Fibroblast of skin of scalp (primary cell): ENCODE measurements around the gene NCLN.
"Not testable (repeated sequence)": the region's sequence is repeated elsewhere in the genome, so short reads cannot be mapped to it uniquely, and the experiment has no call there.

ENCODE experiments used
- DNase-seq: peaks from one replicate; pipeline ENCODE4 v3.0.0-alpha.2; 2013

The NCLN gene

GRCh38 chr19:3198901-3199700 lies 13.4 kb downstream of the NCLN start:
- DNase-seq, result no peak

GRCh38 chr19:3201072-3201700 lies 15.5 kb downstream of the NCLN start:
- DNase-seq, result no peak

DNA sequence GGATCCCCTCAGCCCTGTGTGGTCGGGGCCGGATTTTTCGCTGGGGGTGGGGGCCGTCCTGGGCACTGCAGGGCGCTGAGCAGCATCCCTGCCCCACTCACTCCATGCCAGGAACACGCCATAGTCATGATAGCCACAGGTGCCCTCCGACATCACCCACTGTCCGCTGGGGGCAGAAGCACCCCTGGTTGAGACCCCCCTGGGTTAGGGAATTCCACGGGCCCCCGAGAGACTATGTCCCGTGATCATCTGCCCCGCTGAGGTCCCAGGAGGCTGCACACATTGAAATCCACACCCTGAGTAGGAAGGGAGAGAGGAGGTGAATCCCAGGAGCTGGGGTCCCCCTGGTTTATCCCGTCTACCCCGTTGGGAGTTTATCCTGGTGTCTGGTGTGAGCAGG lies 16.2 kb downstream of the NCLN start:
- no peak for DNase-seq

DNA sequence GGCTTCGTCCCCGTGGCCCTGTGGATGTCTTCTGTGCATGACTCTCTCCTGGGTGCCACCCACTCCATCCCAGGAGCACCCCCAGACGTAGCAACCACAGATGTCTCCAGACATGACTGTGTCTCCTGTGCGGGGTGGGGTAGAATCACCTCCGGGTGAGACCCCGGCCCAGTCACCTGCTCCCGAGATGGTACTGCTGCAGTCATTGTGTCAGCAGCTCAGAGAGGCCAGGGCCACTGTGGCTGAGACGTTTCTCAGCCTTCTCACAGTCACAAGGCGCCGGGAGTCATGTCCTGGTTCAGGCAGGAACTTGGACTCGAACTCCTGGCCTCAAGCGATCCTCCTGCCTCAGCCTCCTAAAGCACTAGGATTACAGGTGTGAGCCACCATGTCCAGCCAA lies 16.6 kb downstream of the NCLN start:
- no peak for DNase-seq

GRCh38 chr19:3202895-3203294 lies 17.2 kb downstream of the NCLN start:
- not testable (repeated sequence) for DNase-seq

DNA sequence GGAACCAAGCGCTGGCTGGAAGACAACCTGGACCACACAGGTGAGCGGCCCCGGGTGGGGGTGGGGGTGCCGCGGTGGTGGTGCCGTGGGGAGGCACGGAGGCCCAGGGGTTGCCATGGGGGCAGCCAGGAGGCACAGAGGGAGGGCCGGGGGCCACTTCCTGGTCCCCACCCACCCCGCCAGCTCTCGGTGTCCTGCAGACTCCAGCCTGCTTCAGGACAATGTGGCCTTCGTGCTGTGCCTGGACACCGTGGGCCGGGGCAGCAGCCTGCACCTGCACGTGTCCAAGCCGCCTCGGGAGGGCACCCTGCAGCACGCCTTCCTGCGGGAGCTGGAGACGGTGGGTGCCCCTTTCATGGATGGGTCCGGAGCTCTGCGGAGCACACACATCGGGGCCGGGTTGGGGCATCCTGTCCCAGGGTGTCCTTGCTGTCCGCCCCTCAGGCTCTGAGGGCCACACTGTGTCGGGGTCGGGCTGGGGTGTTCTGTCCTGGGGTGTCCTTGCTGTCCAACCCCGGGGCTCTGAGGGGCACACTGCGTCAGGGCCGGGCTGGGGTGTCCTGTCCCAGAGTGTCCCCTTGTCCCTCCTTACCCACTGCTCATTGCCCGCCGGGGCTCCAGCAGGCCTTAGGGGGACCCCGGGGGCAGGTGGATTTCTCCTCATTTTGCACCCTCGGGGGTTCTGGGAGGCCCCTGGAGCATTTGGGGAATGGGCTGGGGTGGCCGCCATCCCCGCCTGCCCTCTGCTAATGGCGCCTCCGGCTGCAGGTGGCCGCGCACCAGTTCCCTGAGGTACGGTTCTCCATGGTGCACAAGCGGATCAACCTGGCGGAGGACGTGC lies 18.3 kb downstream of the NCLN start:
- DNase-seq, result no peak

- no peak for DNase-seq
These were observed 19.0 kb downstream of the NCLN start for GRCh38 chr19:3204646-3205275.

DNA sequence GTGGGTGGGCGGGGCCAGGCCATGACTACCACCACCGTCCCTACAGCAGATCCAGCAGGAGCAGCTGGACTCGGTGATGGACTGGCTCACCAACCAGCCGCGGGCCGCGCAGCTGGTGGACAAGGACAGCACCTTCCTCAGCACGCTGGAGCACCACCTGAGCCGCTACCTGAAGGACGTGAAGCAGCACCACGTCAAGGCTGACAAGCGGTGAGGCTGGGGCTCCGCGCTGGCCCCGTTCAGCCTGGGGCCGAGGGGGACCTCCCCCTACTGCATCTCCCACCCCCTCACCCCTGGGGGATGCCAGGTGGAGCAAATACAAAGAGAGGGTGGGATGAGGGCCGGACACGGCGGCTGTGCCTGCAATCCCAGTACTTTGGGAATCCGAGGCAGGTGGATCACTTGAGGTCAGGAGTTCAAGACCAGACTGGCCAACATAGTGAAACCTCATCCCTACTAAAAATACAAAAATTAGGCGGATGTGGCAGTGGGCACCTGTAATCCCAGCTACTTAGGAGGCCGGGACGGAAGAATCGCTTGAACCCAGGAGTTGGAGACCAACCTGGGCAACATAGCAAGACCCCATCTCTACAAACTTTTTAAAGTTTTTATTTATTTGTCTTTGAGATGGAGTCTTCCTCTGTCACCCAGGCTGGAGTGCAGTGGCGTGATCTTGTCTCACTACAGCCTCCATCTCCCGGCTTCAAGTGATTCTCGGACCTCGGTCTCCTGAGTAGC lies 20.7 kb downstream of the NCLN start:
- DNase-seq, result no peak

DNA sequence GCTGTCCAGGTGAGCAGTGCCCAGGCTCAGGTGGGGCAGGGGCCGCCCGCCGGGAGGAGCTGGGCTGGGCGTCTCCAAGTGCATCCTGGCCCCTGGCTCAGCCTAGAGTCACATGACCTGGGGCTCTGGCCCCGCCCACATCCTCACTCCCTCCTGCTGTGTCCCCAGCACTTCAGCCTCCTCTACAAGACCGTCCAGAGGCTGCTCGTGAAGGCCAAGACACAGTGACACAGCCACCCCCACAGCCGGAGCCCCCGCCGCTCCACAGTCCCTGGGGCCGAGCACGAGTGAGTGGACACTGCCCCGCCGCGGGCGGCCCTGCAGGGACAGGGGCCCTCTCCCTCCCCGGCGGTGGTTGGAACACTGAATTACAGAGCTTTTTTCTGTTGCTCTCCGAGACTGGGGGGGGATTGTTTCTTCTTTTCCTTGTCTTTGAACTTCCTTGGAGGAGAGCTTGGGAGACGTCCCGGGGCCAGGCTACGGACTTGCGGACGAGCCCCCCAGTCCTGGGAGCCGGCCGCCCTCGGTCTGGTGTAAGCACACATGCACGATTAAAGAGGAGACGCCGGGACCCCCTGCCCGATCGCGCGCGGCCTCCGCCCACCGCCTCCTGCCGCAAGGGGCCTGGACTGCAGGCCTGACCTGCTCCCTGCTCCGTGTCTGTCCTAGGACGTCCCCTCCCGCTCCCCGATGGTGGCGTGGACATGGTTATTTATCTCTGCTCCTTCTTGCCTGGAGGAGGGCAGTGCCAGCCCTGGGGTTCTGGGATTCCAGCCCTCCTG lies 21.9 kb downstream of the NCLN start:
- DNase-seq, result no peak

DNA sequence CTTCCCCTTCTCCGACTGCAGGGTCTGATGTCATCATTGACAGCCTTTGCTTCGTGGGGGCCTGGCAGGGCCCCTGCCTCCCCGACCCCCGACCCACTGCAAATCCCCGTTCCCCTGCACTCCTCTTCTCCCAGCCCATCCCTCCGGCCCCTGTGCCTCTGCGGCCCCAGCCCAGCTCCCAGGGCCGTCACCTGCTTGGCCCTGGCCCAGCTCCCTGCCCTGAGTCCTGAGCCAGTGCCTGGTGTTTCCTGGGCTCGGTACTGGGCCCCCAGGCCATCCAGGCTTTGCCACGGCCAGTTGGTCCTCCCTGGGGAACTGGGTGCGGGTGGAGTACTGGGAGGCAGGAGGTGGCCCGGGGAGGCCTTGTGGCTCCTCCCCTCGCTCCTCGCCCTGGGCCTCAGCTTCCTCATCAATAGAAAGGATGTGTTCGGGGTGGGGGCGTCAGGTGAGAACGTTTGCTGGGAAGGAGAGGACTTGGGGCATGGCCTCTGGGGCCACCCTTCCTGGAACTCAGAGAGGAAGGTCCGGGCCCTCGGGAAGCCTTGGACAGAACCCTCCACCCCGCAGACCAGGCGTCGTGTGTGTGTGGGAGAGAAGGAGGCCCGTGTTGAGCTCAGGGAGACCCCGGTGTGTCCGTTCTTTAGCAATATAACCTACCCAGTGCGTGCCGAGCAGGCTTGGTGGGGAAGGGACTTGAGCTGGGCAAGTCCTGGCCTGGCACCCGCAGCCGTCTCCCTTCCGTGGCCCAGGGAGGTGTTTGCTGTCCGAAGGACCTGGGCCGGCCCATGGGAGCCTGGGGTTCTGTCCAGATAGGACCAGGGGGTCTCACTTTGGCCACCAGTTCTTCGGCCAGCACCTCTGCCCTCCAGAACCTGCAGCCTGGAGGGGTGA lies 22.8 kb downstream of the NCLN start:
- DNase-seq, result no peak

GRCh38 chr19:3210347-3211017 lies 24.8 kb downstream of the NCLN start:
- peak; percentile 25 for DNase-seq

GRCh38 chr19:3211191-3211590 lies 25.5 kb downstream of the NCLN start:
- no peak for DNase-seq

GRCh38 chr19:3213159-3213558 lies 27.4 kb downstream of the NCLN start:
- no peak for DNase-seq

DNA sequence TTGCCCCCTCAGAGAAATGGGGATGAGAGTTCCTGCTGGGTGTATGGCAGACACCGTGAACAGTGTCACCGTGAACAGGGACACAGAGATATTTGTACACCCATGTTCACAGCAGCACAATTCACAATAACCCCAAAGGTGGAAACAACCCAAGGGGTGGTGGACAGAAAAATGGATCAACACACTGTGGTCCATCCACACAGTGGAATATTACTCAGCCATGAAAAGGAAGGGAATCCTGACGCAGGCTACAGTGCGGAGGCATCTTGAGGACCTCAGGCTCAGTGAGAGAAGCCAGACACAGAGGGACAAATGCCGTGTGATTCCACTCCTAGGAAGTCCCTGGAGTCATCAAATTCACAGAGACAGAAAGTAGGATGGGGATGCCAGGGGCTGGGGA lies 31.1 kb downstream of the NCLN start:
- DNase-seq, result no peak

GRCh38 chr19:3220576-3220975 lies 34.8 kb downstream of the NCLN start:
- no peak for DNase-seq

DNA sequence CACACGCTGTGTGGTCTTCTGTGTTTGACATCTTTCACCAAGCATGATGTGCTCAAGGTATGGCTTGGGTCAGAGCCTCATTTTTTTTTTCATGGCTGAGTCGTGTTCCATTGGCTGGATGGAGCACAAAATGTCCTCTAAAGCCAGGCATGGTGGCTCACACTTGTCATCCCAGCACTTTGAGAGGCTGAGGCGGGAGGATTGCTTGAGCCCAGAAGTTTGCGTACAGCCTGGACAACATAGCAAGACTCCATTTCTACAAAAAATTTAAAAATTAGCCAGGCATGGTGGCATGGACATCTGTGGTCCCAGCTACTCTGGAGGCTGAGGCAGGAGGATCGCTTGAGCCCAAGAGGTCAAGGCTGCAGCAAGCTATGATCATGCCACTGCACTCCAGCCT lies 35.8 kb downstream of the NCLN start:
- not testable (repeated sequence) for DNase-seq

- DNase-seq, result no peak
These were observed 37.0 kb downstream of the NCLN start for GRCh38 chr19:3222709-3223108.

DNA sequence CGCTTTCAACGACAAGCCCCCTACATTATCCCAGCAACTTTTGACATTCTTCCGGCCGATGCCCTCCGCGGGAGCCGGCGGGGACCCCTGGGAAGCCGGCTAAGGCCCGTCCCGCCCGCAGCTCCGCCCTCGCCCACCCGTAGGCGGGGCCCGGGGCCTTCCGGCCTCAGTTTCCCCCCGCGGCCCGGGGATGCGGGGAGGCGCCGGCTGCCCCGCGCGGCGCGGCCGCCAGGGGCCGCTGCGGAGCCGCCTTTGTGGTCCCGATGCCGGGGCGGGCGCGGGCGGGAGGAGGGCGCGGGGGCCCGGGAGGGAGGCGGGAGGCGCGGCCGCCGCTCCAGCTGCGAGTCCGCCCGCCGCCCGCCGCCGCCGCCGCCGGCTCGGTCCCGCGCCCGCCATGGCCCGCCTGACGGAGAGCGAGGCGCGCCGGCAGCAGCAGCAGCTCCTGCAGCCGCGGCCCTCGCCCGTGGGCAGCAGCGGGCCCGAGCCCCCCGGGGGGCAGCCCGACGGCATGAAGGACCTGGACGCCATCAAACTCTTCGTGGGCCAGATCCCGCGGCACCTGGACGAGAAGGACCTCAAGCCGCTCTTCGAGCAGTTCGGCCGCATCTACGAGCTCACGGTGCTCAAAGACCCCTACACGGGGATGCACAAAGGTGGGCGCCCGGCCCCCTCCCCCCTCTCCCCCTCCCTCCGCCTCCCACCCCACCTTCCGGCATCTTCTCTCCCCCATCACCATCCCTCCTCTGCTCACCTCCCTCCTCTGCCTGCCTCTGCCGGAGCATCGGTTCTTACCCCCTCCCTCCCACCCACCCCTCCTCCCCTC lies 38.8 kb downstream of the NCLN start, which contains the start of gene CELF5:
TSS of gene CELF5 (plus strand) at position 316 of the 823 bp plus-strand sequence. CDS start at position 395, 79 bp downstream.
- peak; percentile 48 for DNase-seq

- DNase-seq, result no peak
These were observed 39.4 kb downstream of the NCLN start for GRCh38 chr19:3225169-3225485.
